GM11168 (cell line): Measurements from ENCODE around the gene METTL21A.

Source experiments
- in situ Hi-C: fragments of 300-500 bp; cut with MboI; formaldehyde crosslinking; loops from one replicate; pipeline ENCODE4 v1.12.0; 2022; ENCODE audit warnings: low sequenced_read_pairs; ENCODE audit not compliant: unreplicated experiment

The METTL21A gene

GRCh38 chr2:207625014-207625907 lies at the start of gene METTL21A:
TSS of gene METTL21A (minus strand) at chr2:207625394. CDS start at chr2:207624375, 1,019 bp downstream.
- in situ Hi-C loops: loop anchor here (10.0 to 25.0 kb wide), 2 partner anchors 410 to 637 kb away; partner anchors contain the start of genes IDH1 and PIKFYVE

- in situ Hi-C loops: no loop called here
These were observed 49.6 kb upstream of the METTL21A start for GRCh38 chr2:207674826-207675225.

GRCh38 chr2:207674266-207674774 lies 49.1 kb upstream of the METTL21A start:
- in situ Hi-C loops: no loop called here

GRCh38 chr2:207673431-207673830 lies 48.2 kb upstream of the METTL21A start:
- in situ Hi-C loops: no loop called here

- in situ Hi-C loops: no loop called here
These were observed 45.7 kb upstream of the METTL21A start for GRCh38 chr2:207670887-207671286.

- in situ Hi-C loops: no loop called here
These were observed 38.8 kb upstream of the METTL21A start for GRCh38 chr2:207663870-207664545.

GRCh38 chr2:207662203-207662602 lies 37.0 kb upstream of the METTL21A start:
- in situ Hi-C loops: no loop called here

GRCh38 chr2:207660994-207661393 lies 35.8 kb upstream of the METTL21A start:
- in situ Hi-C loops: no loop called here

GRCh38 chr2:207658156-207658555 lies 33.0 kb upstream of the METTL21A start:
- in situ Hi-C loops: no loop called here

GRCh38 chr2:207655000-207655399 lies 29.8 kb upstream of the METTL21A start:
- in situ Hi-C loops: no loop called here

GRCh38 chr2:207646582-207646981 lies 21.4 kb upstream of the METTL21A start:
- in situ Hi-C loops: loop anchor here (25.0 kb wide), 1 partner anchor 616 kb away; the partner anchor contains the start of genes IDH1 and PIKFYVE

GRCh38 chr2:207643892-207644291 lies 18.7 kb upstream of the METTL21A start:
- in situ Hi-C loops: loop anchor here (25.0 kb wide), 1 partner anchor 618 kb away; the partner anchor contains the start of genes IDH1 and PIKFYVE

GRCh38 chr2:207640661-207641060 lies 15.5 kb upstream of the METTL21A start:
- in situ Hi-C loops: loop anchor here (25.0 kb wide), 1 partner anchor 622 kb away; the partner anchor contains the start of genes IDH1 and PIKFYVE

GRCh38 chr2:207640160-207640559 lies 15.0 kb upstream of the METTL21A start:
- in situ Hi-C loops: loop anchor here (25.0 kb wide), 1 partner anchor 622 kb away; the partner anchor contains the start of genes IDH1 and PIKFYVE

GRCh38 chr2:207639288-207639687 lies 14.1 kb upstream of the METTL21A start:
- in situ Hi-C loops: loop anchor here (25.0 kb wide), 1 partner anchor 623 kb away; the partner anchor contains the start of genes IDH1 and PIKFYVE

- in situ Hi-C loops: loop anchor here (25.0 kb wide), 1 partner anchor 627 kb away; the partner anchor contains the start of genes IDH1 and PIKFYVE
These were observed 10.4 kb upstream of the METTL21A start for GRCh38 chr2:207635468-207636200.

GRCh38 chr2:207633686-207634085 lies 8.5 kb upstream of the METTL21A start:
- in situ Hi-C loops: loop anchor here (25.0 kb wide), 1 partner anchor 629 kb away; the partner anchor contains the start of genes IDH1 and PIKFYVE

- in situ Hi-C loops: loop anchor here (25.0 kb wide), 1 partner anchor 629 kb away; the partner anchor contains the start of genes IDH1 and PIKFYVE
These were observed 7.6 kb upstream of the METTL21A start for GRCh38 chr2:207632575-207633493.
